ENCODE data around the gene THY1.
"Not testable (repeated sequence)": the region's sequence is repeated elsewhere in the genome, so short reads cannot be mapped to it uniquely, and the experiment has no call there.

THY1 gene

DNA sequence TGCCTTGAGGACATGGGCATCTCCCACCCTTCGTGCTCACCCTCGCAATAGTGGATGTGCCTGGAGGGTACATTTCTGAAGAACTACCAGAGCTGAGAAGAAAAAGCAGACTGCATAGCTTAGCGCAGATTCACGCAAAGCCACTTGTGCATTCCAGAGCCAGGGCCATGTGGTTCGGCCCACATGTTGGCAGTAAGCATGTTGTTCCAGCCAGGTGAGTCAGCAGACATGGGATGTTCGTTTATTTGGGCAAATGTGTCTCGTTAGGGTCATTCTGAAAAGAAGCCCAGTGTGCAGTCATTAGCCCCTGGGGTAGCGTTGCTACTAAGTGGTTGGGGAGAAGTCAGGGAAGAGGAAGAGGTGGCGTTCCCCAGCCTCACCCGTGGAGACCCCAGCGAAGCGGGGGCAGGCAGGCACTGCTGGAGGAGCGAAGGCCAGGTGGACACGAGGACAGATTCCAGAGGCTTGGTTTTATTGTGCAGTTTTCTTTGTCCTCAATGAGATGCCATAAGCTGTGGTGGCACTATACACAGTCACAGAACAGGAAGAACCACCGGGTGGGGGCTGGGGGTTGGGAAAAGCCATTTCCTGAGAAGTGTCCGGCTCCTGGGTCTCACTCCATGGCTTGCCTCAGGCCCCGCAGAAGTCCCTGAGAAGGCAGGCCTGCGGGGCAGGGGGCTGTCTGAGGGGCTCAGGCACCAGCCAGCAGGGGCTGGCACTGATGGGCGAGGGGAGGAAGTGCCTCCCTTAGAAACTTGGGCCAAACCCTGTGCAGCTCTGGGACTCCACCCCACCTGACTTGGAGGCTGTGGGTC, 5.0 kb downstream of the THY1 start:
- DNase-seq (ENCODE audit: low spot score): no peak

DNA sequence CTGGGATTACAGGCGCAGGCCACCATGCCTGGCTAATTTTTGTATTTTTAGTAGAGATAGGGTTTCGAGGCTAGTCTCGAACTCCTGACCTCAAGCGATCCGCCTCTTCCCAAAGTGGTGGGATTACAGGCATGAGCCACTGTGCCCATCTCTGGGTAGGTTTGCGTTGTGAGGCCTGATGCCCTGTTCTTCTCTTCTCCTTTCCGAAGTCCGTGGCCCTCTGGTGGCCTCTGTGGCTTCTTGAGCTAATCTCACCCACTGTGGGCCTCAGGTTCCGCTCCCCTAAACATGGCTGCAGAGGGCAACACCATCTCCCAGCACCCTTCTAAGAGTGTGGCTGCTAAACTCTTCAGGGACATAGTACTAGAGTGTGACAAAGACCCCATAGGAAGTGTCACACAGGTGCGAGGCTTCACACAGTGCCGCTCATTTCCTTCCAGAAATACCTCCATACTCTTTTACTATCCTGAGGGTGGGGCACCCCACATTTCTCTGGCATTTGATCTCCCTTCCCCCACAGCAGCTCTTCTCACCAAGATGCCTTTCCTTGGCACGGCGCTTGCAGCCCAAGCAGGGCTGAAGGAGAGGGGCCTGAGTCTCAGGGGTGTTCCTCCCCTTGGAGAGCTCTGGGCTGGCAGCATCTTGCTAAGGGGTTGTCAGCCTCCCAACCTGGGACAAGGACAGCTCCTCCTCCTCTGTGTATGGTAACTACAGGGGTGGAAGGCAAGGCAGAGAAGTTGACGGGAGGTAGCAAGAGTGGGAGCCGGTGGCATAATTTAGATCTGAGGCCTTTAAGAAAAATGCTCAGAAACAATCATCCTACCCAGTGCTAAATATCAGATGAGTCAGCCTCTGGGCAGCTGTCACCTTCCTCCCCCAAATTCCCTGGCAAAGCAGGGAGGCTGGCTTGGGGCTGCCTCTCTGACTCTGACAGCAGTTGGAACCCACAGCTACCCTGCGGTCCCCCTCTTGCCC, 6.1 kb downstream of the THY1 start:
- DNase-seq (ENCODE audit: low spot score): no peak

DNA sequence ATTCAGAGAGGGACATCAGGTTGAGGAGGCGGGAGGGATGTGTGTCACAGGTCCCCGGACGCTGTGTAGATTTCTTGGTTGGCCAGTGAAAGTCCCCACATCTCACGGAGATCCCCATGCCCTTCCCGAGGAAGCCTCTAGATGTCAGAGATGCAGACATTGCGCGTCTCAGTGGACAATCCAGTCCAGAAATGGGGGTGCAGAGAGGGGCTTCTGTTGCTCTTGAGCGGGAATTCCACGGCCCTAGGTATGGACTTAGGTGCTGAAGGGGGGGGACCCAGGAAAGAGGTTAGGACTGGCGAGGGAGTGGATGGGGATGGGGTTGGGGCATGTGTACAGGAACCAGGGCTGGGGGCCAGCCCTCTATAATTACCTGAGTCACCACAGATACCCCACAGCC, 7.0 kb downstream of the THY1 start:
- DNase-seq (ENCODE audit: low spot score): no peak

DNA sequence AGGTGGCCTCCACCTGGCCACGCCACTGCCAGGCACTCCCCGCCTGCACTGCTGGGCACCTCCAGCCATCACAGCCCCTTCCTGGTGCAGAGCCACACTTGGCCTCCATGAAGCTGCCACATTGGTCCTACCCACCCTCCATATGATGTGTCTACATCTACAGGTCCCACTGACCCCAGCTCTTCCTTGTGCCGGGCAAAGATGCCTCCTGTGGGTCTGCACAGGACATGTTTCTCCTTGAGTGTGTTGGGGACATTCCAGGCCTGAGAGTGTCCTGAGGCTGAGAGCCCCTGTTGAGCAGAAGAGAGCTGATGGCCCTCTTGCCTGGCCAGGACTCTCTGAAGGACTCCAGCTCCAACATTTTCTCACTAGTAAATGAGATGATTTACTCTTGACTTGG, 7.5 kb downstream of the THY1 start:
- no peak for DNase-seq (ENCODE audit: low spot score)

GRCh38 chr11:119414734-119415133, 8.2 kb downstream of the THY1 start:
- DNase-seq (ENCODE audit: low spot score): no peak

DNA sequence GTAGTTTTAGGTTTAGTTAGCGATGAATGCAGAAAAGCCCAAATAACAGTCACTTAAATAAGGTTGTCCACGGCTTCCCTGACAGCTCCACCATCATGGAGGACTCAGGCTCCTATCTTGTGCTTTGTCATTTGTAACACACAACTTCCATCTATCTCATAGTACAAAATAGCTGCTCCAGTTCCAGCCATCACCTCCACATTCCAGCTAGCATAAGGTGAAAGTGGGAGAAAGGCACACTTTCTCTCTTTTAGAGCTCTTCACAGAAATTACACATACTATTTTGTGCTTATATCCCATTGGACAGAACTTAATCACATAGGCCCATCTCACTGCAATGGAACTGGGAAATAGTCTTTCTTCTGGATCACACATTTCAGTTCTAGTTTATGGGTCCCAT, 8.7 kb downstream of the THY1 start:
- no peak for DNase-seq (ENCODE audit: low spot score)

DNA sequence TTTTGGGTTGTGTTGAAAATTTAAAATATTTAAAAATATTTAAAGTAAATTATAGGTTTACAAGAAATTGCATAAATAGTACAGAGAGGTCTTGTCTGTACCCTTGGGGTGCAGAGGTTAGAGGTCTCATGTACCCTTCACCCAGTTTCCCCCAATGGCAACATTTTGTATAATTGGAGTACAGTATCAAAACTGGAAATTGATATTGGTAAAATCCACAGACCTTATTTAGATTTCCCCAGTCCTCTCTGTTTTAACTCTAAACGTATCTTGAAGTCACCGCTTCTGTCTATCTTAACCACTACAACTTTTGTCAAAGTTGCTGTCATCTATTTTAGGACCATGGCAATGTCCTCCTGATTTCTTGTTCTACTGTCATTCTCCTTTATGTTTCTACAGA, 10.9 kb downstream of the THY1 start:
- DNase-seq (ENCODE audit: low spot score): no peak

DNA sequence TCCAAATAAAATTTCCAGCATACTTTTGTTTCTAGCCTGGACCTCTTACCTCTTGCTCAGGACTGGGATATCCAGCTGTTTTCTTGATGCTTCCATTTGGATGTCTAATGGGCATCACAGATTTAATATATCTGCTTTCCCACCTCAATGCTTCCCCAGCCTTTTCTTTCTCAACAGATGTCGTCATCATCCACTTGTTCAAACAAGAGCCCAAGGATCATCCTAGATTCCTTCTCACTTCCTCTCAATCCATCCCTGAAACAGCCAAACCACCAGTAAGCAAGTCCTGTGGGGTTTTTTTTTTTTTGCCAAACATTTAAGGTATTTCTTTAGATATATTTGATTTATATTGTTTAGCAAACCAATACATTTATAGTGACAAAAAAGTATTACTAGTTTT, 12.5 kb downstream of the THY1 start:
- no peak for DNase-seq (ENCODE audit: low spot score)

DNA sequence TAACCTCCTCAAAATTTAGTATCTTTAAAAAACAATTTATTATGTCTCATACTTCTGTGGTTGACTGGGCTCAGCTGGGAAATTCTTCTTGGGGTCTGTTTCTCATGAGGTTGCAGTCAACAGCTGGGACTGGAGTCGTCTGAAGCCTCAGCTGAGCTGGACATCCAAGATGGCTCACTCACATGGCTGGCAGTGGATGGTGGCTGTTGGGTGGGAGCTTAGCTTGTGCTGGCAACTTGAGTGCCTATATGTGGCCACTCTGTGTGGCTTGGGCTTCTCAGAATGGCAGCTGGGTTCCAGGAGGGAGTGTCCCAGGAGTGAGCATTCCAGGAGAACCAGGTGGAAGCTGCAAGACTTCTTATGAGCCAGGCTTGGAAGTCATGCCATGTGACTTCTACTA, 13.2 kb downstream of the THY1 start:
- no peak for DNase-seq (ENCODE audit: low spot score)

GRCh38 chr11:119406005-119406404, 17.0 kb downstream of the THY1 start:
- DNase-seq (ENCODE audit: low spot score): no peak

DNA sequence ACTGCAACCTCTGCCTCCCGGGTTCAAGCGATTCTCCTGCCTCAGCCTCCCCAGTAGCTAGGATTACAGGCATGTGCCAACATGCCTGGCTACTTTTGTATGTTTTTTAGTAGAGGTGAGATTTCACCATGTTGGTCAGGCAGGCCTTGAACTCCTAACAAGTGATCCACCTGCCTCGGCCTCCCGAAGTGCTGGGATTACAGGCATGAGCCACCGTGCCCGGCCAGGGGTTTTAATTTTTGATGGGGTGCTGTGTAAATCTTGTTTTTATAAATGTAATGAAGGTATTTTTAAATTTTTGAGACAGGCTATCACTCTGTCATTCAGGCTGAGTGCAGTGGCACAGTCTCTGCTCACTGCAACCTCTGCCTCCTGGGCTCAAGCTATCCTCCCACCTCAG, 17.5 kb downstream of the THY1 start:
- not testable (repeated sequence) for DNase-seq (ENCODE audit: low spot score)

DNA sequence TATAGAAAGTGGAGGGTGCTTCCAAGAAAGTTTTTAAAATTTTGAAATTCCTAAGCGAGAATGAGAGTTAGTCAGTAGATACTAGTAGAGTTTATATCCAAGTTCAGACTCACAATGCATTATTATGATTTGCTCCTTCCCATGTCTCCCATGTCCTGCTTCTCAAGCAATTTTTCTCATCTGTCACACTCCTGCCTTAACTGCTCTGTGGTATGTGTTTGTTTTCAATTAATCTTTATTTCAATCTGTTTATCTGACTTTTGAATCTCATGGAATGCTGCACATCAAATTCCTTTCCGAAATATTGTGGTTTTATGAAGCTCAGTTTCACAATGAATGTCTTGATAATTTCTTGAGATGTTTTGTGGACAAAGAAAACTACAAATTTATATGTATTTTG, 18.1 kb downstream of the THY1 start:
- no peak for DNase-seq (ENCODE audit: low spot score)

DNA sequence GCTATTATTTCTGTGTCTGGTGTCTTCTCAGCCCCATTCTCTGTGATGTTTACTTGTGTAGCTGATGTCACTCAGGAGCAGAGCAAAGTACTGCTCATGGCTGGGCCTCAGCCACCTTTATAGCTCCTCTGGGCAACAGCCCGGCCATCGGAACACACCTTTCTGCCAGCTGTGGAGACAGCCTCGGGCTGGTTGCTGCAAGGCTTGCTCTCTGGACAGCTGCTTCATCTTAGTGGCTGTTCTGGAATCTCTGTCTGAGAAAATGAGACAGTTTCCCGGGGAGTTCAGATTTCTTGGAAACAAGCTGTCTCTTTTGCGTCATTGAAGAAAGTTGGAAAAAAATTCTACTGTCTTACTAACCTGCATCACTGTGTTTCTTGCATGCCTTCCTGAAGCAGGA, 20.0 kb downstream of the THY1 start:
- no peak for DNase-seq (ENCODE audit: low spot score)

DNA sequence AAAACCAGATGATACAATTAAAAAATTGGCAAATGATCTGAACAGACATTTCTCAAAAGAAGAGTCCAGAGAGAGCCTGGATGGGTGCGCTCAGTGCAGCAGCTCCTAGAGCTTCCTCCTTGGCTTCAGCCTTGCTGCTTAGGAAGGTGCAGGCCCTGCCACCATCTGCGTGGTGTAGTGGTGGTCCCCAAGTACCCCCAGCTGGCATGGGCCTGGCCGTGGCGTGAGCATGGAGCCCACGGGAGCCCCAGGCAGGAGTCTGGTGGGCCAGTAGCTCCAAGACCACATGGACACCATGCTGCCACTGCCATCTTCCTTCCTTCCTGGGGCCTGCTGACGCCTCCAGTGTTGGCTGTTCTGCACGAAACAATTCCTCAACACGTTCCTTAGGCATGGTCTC, 20.5 kb downstream of the THY1 start:
- no peak for DNase-seq (ENCODE audit: low spot score)

DNA sequence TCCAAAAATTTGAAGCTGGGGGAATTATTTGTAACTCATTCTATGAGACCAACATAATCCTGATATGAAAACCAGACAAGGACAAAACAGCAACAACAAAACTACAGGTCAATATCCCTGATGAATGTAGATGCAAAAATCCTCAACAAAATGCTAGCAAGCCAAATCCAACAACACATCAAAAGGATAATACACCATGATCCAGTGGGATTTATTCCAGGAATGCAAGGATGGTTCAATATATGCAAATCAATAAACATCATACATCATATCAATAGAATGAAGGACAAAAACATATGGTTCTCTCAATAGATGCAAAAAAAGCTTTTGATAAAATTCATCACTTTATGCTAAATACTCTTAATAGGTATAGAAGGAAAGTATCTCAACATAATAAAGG, 22.1 kb downstream of the THY1 start:
- DNase-seq (ENCODE audit: low spot score): no peak

DNA sequence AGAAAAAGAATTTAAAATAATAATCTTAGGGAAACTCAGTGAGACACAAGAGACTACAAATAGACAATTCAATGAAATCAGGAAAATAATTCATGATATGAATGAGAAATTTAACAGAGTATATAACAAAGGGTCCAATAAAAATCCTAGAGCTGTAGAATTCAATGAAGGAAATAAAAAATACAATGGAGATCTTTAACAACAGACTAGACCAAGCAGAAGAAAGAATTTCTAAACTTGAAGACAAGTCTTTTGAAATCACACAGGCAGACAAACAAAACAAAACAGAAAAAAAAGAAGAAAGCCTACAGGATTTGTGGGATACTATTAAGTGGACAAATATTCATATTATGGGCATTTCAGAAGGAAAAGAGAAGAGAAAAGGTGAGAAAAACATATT, 25.2 kb downstream of the THY1 start:
- DNase-seq (ENCODE audit: low spot score): no peak

DNA sequence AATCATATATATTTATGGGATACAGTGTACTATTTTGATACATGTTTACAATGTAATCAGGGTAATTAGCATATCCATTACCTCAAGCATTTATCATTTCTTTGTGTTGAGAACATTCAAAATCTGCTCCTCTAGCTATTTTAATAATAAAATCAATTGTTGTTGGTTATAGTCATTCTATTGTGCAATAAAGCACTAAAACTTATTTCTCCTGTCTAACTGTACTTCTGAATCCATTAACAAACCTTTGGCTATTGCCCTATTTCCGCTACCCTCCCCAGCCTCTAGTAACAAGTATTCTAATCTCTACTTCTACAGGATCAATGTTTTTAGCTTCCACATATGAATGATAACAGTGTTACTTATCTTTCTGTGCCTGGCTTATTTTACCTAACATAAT, 26.1 kb downstream of the THY1 start:
- no peak for DNase-seq (ENCODE audit: low spot score)

DNA sequence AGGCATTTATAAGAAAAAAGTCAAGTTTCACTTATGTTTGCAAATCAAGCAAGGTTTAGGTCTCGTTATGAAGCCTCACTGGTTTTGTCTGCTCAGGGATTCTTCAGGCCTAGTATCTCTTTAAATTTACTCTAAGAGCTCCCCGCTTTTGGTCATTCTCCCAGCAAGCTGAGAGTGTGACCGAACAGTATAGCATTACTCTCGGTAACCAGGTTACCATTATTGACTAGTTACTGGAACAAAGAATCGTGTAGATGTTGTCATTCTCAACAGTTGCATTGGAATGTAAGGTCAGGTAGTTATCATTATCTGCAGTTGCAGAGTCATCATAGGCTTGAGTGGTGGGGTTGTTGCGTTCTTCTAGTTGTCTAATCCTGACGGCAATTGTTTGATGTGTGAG, 31.7 kb downstream of the THY1 start:
- no peak for DNase-seq (ENCODE audit: low spot score)

GRCh38 chr11:119389611-119390254, 33.2 kb downstream of the THY1 start:
- no peak for DNase-seq (ENCODE audit: low spot score)

DNA sequence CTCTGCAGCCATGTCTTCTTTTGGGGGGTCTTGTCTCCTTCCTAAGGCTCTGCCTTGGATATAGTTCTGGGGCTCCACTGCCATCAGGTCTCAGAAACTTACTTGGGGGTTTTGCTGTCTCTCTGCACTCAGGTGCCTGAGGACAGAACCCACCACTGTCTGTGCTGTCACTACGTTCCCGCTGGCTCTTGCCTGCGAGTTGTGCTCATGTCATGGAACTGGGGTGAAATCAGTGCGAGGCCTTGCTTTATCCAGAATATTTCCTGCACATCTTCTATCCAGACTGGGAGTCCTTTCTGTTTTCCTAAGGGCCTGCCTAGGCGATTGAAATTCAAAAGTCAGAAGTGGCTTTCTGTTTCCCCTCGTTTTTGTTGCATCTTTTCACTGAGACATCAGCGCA, 34.9 kb downstream of the THY1 start:
- no peak for DNase-seq (ENCODE audit: low spot score)

DNA sequence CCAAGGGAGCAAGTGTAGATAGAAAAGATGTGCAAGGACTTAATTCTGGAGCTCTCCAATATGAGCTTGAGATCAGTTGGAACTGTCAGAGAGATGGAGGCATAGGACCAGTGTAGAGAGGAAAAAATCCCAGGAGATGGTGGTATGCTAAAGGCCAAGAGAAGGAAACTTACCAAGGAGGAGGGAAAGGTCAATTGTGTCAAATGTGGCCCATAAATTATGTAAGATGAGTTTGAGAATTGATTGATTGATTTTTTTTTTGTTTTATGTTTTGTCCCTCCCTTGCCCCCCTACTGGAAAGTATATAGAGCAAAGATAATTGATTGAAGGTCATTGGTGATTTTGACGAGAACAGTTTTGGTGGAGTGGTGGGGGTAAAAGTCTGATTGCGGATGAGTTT, 38.6 kb downstream of the THY1 start:
- DNase-seq (ENCODE audit: low spot score): no peak

GRCh38 chr11:119382513-119382912, 40.5 kb downstream of the THY1 start:
- not testable (repeated sequence) for DNase-seq (ENCODE audit: low spot score)

GRCh38 chr11:119382101-119382500, 40.9 kb downstream of the THY1 start:
- DNase-seq (ENCODE audit: low spot score): no peak
